ENCODE results near the gene GSTA1. TPM values are rescaled to one million over a fixed set of nuclear protein-coding genes. Genes with fewer than 3 reads are reported as not detected.
"Not testable (repeated sequence)": the region's sequence is repeated elsewhere in the genome, so short reads cannot be mapped to it uniquely, and the experiment has no call there.

GSTA1 gene
- total and polyA plus RNA-seq, 9 of the 15 experiments (the other 6 are each of a cell fraction or from before 2014, with no cell fraction given), result 0.42 TPM; not detected in 8

DNA sequence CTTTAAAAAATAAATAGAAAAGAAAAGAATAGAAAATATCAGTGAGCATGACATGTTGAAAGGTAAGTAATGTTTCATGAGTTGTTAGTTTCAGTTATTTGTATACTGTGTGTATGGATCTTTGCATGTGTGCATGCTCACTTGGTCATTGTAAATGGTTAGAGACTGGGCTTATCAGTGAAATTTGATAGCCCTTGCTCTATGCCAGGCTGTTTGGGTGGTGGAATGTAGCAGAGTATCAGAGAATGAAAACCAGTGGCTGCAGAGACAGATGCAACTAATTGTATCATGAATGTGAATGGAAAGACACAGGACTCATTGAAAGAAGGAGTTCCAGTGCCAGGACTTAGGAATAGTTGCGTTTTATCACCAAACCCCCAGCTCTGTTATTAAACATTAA lies 44.5 kb downstream of the GSTA1 start (continued):
- TF ChIP-seq, protein P1, sequence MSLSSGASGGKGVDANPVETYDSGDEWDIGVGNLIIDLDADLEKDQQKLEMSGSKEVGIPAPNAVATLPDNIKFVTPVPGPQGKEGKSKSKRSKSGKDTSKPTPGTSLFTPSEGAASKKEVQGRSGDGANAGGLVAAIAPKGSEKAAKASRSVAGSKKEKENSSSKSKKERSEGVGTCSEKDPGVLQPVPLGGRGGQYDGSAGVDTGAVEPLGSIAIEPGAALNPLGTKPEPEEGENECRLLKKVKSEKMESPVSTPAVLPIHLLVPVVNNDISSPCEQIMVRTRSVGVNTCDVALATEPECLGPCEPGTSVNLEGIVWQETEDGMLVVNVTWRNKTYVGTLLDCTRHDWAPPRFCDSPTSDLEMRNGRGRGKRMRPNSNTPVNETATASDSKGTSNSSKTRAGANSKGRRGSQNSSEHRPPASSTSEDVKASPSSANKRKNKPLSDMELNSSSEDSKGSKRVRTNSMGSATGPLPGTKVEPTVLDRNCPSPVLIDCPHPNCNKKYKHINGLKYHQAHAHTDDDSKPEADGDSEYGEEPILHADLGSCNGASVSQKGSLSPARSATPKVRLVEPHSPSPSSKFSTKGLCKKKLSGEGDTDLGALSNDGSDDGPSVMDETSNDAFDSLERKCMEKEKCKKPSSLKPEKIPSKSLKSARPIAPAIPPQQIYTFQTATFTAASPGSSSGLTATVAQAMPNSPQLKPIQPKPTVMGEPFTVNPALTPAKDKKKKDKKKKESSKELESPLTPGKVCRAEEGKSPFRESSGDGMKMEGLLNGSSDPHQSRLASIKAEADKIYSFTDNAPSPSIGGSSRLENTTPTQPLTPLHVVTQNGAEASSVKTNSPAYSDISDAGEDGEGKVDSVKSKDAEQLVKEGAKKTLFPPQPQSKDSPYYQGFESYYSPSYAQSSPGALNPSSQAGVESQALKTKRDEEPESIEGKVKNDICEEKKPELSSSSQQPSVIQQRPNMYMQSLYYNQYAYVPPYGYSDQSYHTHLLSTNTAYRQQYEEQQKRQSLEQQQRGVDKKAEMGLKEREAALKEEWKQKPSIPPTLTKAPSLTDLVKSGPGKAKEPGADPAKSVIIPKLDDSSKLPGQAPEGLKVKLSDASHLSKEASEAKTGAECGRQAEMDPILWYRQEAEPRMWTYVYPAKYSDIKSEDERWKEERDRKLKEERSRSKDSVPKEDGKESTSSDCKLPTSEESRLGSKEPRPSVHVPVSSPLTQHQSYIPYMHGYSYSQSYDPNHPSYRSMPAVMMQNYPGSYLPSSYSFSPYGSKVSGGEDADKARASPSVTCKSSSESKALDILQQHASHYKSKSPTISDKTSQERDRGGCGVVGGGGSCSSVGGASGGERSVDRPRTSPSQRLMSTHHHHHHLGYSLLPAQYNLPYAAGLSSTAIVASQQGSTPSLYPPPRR (CRISPR knock-in tag; IDR thresholded peaks at IDR 0.05; ENCODE audit: borderline replicate concordance), result no peak
- no peak for TF ChIP-seq SRF (CRISPR knock-in tag; IDR thresholded peaks at IDR 0.05)
- no peak for TF ChIP-seq PCBP1 (IDR thresholded peaks at IDR 0.05; ENCODE audit: low read depth, low read length, poor library complexity, severe bottlenecking)
- no peak for TF ChIP-seq MAZ (CRISPR knock-in tag; conservative IDR thresholded peaks at IDR 0.05 in 1 of 2, IDR thresholded peaks at IDR 0.05 in 1 of 2)
- no peak for TF ChIP-seq KLF10 (CRISPR knock-in tag; IDR thresholded peaks at IDR 0.05)
- TF ChIP-seq, protein P2, sequence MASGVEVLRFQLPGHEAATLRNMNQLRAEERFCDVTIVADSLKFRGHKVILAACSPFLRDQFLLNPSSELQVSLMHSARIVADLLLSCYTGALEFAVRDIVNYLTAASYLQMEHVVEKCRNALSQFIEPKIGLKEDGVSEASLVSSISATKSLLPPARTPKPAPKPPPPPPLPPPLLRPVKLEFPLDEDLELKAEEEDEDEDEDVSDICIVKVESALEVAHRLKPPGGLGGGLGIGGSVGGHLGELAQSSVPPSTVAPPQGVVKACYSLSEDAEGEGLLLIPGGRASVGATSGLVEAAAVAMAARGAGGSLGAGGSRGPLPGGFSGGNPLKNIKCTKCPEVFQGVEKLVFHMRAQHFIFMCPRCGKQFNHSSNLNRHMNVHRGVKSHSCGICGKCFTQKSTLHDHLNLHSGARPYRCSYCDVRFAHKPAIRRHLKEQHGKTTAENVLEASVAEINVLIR (CRISPR knock-in tag; IDR thresholded peaks at IDR 0.05), result no peak
- TF ChIP-seq NCOR1 (IDR thresholded peaks at IDR 0.05), result no peak
- TF ChIP-seq RBM14 (IDR thresholded peaks at IDR 0.05; ENCODE audit: borderline replicate concordance, insufficient read depth, low read depth, low read length), result no peak
- no peak for TF ChIP-seq MEF2A (IDR thresholded peaks at IDR 0.05; ENCODE audit: control insufficient read depth, low read depth, low read length)
- no peak for TF ChIP-seq NFXL1 (CRISPR knock-in tag; IDR thresholded peaks at IDR 0.05)

DNA sequence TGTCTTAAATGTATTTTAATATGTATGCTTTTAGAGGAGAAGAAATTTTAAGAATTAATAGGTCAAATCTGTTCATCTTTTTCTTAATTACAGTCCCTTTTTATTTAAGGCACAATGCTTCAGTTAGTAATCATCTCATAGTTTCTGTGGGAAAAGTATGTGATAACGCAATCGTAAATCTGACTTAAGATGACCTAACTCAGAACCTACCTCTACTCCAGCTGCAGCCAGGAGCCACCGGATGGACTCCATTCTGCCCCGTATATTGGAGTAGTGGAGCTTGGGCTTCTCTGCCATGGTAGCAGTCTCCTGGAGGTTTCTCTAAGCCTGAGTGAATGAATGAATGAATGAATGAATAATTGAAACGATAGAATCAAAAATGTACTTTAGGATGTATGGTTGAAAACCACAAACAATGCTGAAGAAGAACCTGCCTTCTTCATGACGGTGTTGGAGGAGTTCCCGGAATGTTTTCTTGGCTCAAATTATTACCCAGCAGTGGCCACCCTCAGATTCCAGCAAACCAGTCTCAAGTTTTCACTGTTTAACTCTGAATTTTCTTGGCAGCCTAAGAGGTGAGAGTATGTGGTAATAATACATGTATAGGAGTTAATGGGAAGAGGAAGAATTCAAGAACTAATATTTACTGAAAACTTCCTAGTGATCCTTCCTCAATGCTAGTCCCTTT lies 45.8 kb downstream of the GSTA1 start:
- WGBS (ENCODE audit: insufficient coverage, low coverage, missing lambda C conversion rate), result 3% methylated on average over 7 of the region's 7 CpGs
- H3K27ac ChIP-seq (ENCODE audit: extremely low read depth, low read depth, low read length); H2AFZ ChIP-seq (ENCODE audit: low read depth, low read length); H3K4me2 ChIP-seq (ENCODE audit: insufficient read depth, low read length); H3K9me1 ChIP-seq (ENCODE audit: control insufficient read depth, insufficient read depth, low read length); BruUV-seq (replicated peaks); FAIRE-seq; intact Hi-C loops (cut with micrococcal nuclease); H3K79me2 ChIP-seq (ENCODE audit: control insufficient read depth, insufficient read depth, low read length); ATAC-seq; CTCF ChIA-PET (ENCODE audit: low intra/inter-chr PET ratio); in situ Hi-C loops (cut with MboI); H3K4me3 ChIP-seq; H3K36me3 ChIP-seq (ENCODE audit: control insufficient read depth, insufficient read depth, low read length); DNase-seq (ENCODE audit: extremely low read depth in 1 of 4, low spot score in 3 of 4); H3K4me1 ChIP-seq (replicated peaks in 1 of 2; ENCODE audit: control insufficient read depth in 2 of 2, insufficient read depth in 2 of 2, low read length in 2 of 2); H3K9ac ChIP-seq (ENCODE audit: insufficient read depth in 1 of 2, low read depth in 2 of 2, low read length in 2 of 2); H3K9me3 ChIP-seq (replicated peaks; ENCODE audit: control insufficient read depth, insufficient read depth, low read depth, low read length); H3K27me3 ChIP-seq (ENCODE audit: control insufficient read depth in 2 of 2, insufficient read depth in 2 of 2, low read length in 2 of 2); H4K20me1 ChIP-seq (replicated peaks; ENCODE audit: control insufficient read depth, insufficient read depth, low read length): not testable (repeated sequence)
- POLR2A ChIA-PET, result interaction anchor here (0.7 kb wide), 1 partner anchor 227 kb away, joined by 3 read pairs; no protein-coding TSS in a partner anchor

All from K562 (cell line).